ENCODE data around the gene PALM2AKAP2.

The PALM2AKAP2 gene

GRCh38 chr9:109775516-109775915 lies 4.5 kb upstream of the PALM2AKAP2 start:
- no peak for DNase-seq

- no peak for DNase-seq
These were observed 3.6 kb upstream of the PALM2AKAP2 start for GRCh38 chr9:109776391-109776790.

- no peak for DNase-seq
These were observed 545 bp downstream of the PALM2AKAP2 start for GRCh38 chr9:109780453-109781033.

- DNase-seq = no peak
These were observed 1.1 kb downstream of the PALM2AKAP2 start for GRCh38 chr9:109781086-109781485.

GRCh38 chr9:109781541-109782197 lies 1.7 kb downstream of the PALM2AKAP2 start:
- DNase-seq = no peak

- DNase-seq = no peak
These were observed 7.7 kb downstream of the PALM2AKAP2 start for GRCh38 chr9:109787735-109788134.

- no peak for DNase-seq
These were observed 9.6 kb downstream of the PALM2AKAP2 start for GRCh38 chr9:109789556-109789955.

- DNase-seq = no peak
These were observed 10.0 kb downstream of the PALM2AKAP2 start for GRCh38 chr9:109789971-109790370.

- no peak for DNase-seq
These were observed 11.1 kb downstream of the PALM2AKAP2 start for GRCh38 chr9:109791003-109791677.

GRCh38 chr9:109791747-109792146 lies 11.7 kb downstream of the PALM2AKAP2 start:
- no peak for DNase-seq

GRCh38 chr9:109792951-109793546 lies 13.1 kb downstream of the PALM2AKAP2 start:
- DNase-seq = no peak

- DNase-seq = no peak
These were observed 13.9 kb downstream of the PALM2AKAP2 start for GRCh38 chr9:109793921-109794320.

GRCh38 chr9:109794361-109795012 lies 14.5 kb downstream of the PALM2AKAP2 start:
- no peak for DNase-seq

GRCh38 chr9:109795613-109796012 lies 15.6 kb downstream of the PALM2AKAP2 start:
- DNase-seq = no peak

GRCh38 chr9:109796078-109796477 lies 16.1 kb downstream of the PALM2AKAP2 start:
- DNase-seq = no peak

- no peak for DNase-seq
These were observed 17.0 kb downstream of the PALM2AKAP2 start for GRCh38 chr9:109797006-109797405.

GRCh38 chr9:109797509-109797908 lies 17.5 kb downstream of the PALM2AKAP2 start:
- no peak for DNase-seq

- DNase-seq = no peak
These were observed 19.1 kb downstream of the PALM2AKAP2 start for GRCh38 chr9:109799141-109799540.

GRCh38 chr9:109799792-109800191 lies 19.8 kb downstream of the PALM2AKAP2 start:
- DNase-seq = no peak

- DNase-seq = no peak
These were observed 21.5 kb downstream of the PALM2AKAP2 start for GRCh38 chr9:109801484-109801883.

- DNase-seq = no peak
These were observed 22.5 kb downstream of the PALM2AKAP2 start for GRCh38 chr9:109802491-109802890.

GRCh38 chr9:109805050-109805449 lies 25.1 kb downstream of the PALM2AKAP2 start:
- DNase-seq = no peak

GRCh38 chr9:109806506-109807115 lies 26.6 kb downstream of the PALM2AKAP2 start:
- no peak for DNase-seq

Data from stimulated activated naive CD4-positive, alpha-beta T cell treated with Interleukin-2 at 50 U/mL for 16 hours (primary cell).